Hepatocyte (in vitro differentiated cells): ENCODE data around the gene TAS2R19. TPM values are rescaled to one million over a fixed set of nuclear protein-coding genes. Genes with fewer than 3 reads are reported as not detected.
"Not testable (repeated sequence)": the region's sequence is repeated elsewhere in the genome, so short reads cannot be mapped to it uniquely, and the experiment has no call there.

Source experiments
- DNase-seq: peaks from one replicate; pipeline ENCODE4 v3.0.0-alpha.2; 2016; ENCODE audit warnings: low spot score
- H2AFZ ChIP-seq: fragments of 200-600 bp; sonication (generic); 2 replicates; pipeline ENCODE4 v1.6.0; 2016; ENCODE audit warnings: antibody characterized with exemption, mild to moderate bottlenecking
- H3K27ac ChIP-seq: fragments of 200-600 bp; sonication (generic); 2 replicates; pipeline ENCODE4 v1.5.1; 2016; ENCODE audit warnings: mild to moderate bottlenecking
- H3K27me3 ChIP-seq: fragments of 200-600 bp; sonication (generic); 2 replicates; pipeline ENCODE4 v1.6.1; 2016
- H3K36me3 ChIP-seq: fragments of 200-600 bp; sonication (generic); replicated peaks from 2 replicates; pipeline ENCODE4 v1.5.1; 2016; ENCODE audit warnings: low read depth; ENCODE audit not compliant: insufficient read depth
- H3K4me1 ChIP-seq: fragments of 200-600 bp; sonication (generic); 2 replicates; pipeline ENCODE4 v1.5.1; 2016; ENCODE audit warnings: mild to moderate bottlenecking, moderate library complexity; ENCODE audit not compliant: insufficient read depth
- H3K4me2 ChIP-seq: fragments of 200-600 bp; sonication (generic); 2 replicates; pipeline ENCODE4 v1.6.0; 2016
- H3K4me3 ChIP-seq: fragments of 200-600 bp; sonication (generic); 2 replicates; pipeline ENCODE4 v1.5.1; 2016; ENCODE audit warnings: mild to moderate bottlenecking
- H3K79me2 ChIP-seq: fragments of 200-600 bp; sonication (generic); 2 replicates; pipeline ENCODE4 v1.6.0; 2017; ENCODE audit warnings: mild to moderate bottlenecking
- H3K9me2 ChIP-seq: fragments of 200-600 bp; sonication (generic); replicated peaks from 2 replicates; pipeline ENCODE4 v1.6.0; 2017; ENCODE audit warnings: mild to moderate bottlenecking; ENCODE audit not compliant: insufficient read depth
- H3K9me3 ChIP-seq: fragments of 200-600 bp; sonication (generic); 2 replicates; pipeline ENCODE4 v1.5.1; 2016; ENCODE audit warnings: low read depth, mild to moderate bottlenecking
- H4K20me1 ChIP-seq: fragments of 200-600 bp; sonication (generic); 2 replicates; pipeline ENCODE4 v1.6.0; 2016; ENCODE audit warnings: mild to moderate bottlenecking; ENCODE audit not compliant: insufficient read depth, poor library complexity, severe bottlenecking
- EZH2 ChIP-seq: fragments of 200-600 bp; sonication (generic); IDR thresholded peaks from 2 replicates; pipeline ENCODE4 v1.6.1; 2016; ENCODE audit warnings: antibody characterized with exemption, mild to moderate bottlenecking, borderline replicate concordance
- EZH2phosphoT487 ChIP-seq: fragments of 200-600 bp; sonication (generic); IDR thresholded peaks from one replicate; pipeline ENCODE4 v1.6.1; 2018; ENCODE audit warnings: antibody characterized with exemption, mild to moderate bottlenecking, low read depth, moderate library complexity; ENCODE audit not compliant: unreplicated experiment, severe bottlenecking
- WGBS: methylation state at CpG from one replicate; pipeline ENCODE4 v1.1.6; 2016; ENCODE audit warnings: low lambda C conversion rate; ENCODE audit errors: missing lambda C conversion rate; 5-methylcytosine and 5-hydroxymethylcytosine counted together
- polyA plus RNA-seq: library from polyadenylated mRNA; unstranded; fragments of >200 nt; fragmentation: Nextera tagmentation; extraction: Ambion mirVana; gene quantifications from 2 replicates; pipeline ENCODE4 v1.2.1, GENCODE V29; 2016
- total RNA-seq: library from RNA; depleted of rRNA; stranded (reverse); fragments of >200 nt; gene quantifications from 2 replicates; pipeline ENCODE4 v1.2.3, GENCODE V29; 2014
- TF ChIP-seq, protein P1 (sequence below): fragments of 200-600 bp; sonication (generic); IDR thresholded peaks from 2 replicates; pipeline ENCODE4 v1.5.1; 2016; ENCODE audit warnings: antibody characterized with exemption, mild to moderate bottlenecking; ENCODE audit not compliant: poor library complexity

TAS2R19 gene
- total and polyA plus RNA-seq, 2 experiments from 2014 or later = 1.4 to 7.4 TPM

DNA sequence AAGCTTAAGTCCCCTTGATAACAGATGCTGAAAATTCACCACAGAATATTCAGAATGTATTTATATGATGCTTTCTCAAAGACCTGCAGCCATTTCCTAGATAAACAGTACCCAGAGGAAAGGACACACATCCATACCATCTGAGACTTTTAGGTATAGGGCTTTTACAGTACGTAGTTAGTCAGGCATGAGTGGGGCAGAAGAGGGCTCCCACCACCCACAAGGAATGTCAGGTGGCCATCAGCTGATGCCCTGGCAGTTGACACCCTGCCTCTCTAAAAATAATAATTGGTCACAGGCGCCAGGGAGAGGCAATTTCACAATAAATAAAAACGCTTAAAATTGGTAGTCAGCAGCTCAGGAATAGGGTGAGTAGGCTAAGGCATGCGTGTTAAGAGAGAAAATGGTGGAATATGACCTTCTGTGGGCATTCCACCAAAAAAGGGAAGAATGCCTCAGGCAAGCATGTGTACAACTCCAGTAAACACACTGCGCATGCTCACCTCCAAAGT lies 47.5 kb upstream of the TAS2R19 start:
- Histone ChIP-seq H3K9me3 (no peaks in the 10 kb centered on the region), H3K4me3 (no peak overlapping the region), H4K20me1 (peaks cover 4% of the 10 kb centered on the region), H3K27ac (peak overlapping the region; percentile 5), H3K27me3 (no peaks in the 10 kb centered on the region), H3K36me3 (no peaks in the 10 kb centered on the region), H3K9me2 (no peaks in the 10 kb centered on the region), H2AFZ (no peak overlapping the region), H3K4me1 (no peaks in the 10 kb centered on the region), H3K79me2 (peaks cover 2% of the 10 kb centered on the region), H3K4me2 (no peak overlapping the region)
- DNase-seq = no peak
- TF ChIP-seq, protein P1, sequence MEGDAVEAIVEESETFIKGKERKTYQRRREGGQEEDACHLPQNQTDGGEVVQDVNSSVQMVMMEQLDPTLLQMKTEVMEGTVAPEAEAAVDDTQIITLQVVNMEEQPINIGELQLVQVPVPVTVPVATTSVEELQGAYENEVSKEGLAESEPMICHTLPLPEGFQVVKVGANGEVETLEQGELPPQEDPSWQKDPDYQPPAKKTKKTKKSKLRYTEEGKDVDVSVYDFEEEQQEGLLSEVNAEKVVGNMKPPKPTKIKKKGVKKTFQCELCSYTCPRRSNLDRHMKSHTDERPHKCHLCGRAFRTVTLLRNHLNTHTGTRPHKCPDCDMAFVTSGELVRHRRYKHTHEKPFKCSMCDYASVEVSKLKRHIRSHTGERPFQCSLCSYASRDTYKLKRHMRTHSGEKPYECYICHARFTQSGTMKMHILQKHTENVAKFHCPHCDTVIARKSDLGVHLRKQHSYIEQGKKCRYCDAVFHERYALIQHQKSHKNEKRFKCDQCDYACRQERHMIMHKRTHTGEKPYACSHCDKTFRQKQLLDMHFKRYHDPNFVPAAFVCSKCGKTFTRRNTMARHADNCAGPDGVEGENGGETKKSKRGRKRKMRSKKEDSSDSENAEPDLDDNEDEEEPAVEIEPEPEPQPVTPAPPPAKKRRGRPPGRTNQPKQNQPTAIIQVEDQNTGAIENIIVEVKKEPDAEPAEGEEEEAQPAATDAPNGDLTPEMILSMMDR = no peak
- no peak for TF ChIP-seq EZH2phosphoT487
- TF ChIP-seq EZH2 = no peak
- 91% methylated on average over 5 of the region's 5 CpGs for WGBS

DNA sequence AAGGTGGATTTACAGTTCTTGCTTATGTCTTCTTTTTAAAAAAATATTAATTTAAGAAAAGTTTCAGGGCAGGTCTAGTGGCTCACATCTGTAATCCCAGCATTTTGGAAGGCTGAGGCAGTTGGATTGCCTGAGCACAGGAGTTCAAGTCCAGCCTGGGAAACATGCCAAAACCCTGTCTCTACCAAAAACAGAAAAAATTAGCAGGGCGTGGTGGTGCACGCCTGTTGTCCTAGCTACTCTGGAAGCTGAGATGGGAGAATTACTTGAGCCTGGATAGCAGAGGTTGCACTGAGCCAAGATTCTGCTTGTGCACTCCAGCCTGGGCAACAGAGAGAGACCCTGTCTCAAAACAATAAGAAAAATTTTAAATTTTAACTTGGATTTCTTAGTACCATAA lies 45.1 kb upstream of the TAS2R19 start:
- no peak for DNase-seq
- H3K9me2 ChIP-seq = no peaks in the 10 kb centered on the region
- H3K4me3 ChIP-seq = no peak overlapping the region
- no peaks in the 10 kb centered on the region for H3K9me3 ChIP-seq
- TF ChIP-seq, protein P1 = no peak
- TF ChIP-seq EZH2 = no peak
- TF ChIP-seq EZH2phosphoT487 = no peak
- no peak overlapping the region for H2AFZ ChIP-seq
- H3K36me3 ChIP-seq = no peaks in the 10 kb centered on the region
- 89% methylated on average over 2 of the region's 2 CpGs for WGBS
- no peaks in the 10 kb centered on the region for H3K4me1 ChIP-seq
- H4K20me1 ChIP-seq = peaks cover 4% of the 10 kb centered on the region
- no peak overlapping the region for H3K4me2 ChIP-seq
- H3K27me3 ChIP-seq = no peaks in the 10 kb centered on the region
- H3K27ac ChIP-seq = no peak overlapping the region
- H3K79me2 ChIP-seq = peaks cover 14% of the 10 kb centered on the region

DNA sequence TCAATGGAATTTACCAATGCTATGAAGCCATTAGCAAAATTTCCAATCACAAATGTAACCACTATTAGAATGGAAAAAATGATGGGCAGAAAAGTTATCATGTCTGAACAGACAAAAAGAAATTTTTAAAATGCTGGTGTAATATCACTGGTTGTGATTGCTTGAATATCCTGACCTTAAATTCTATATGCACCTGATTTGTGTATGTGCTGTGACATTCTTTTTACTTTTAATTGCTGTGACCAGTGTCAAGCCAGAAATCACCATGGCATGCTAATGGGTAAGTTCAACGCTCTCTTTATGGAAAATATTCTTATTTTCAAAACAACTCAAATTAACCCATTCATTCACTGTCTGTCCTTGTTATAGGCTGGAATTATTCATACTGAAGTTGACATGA lies 39.8 kb upstream of the TAS2R19 start, which contains the start of gene TAS2R46:
Gene TAS2R46 (minus strand): TSS at position 101 of the 400 bp plus-strand sequence. CDS start 0 bp downstream, at position 101.
- H3K4me3 ChIP-seq, H3K4me1 ChIP-seq, H3K27me3 ChIP-seq, H4K20me1 ChIP-seq, H3K9me2 ChIP-seq, H3K36me3 ChIP-seq, H3K9me3 ChIP-seq, H3K27ac ChIP-seq, H2AFZ ChIP-seq, DNase-seq, H3K4me2 ChIP-seq: not testable (repeated sequence)
- 95% methylated on average over 1 of the region's 1 CpG for WGBS
- H3K79me2 ChIP-seq = peaks cover 18% of the 10 kb centered on the region

DNA sequence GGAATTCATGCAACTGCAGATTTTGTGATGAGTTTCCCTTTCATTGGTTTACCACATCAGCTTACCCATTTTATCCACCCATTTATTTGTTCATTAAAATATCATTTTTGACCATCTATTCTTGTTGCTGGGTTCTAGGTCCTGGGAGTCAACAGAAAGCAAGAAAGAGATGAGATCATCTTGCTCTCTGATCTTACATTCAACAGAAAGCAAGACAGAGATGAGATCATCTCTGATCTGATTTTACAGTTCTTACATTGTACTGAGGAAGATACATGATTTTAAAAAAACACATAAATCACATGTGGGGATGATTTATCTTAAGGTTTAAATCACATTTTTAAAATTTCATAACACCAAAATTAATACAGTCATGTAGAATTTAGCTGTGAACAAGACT lies 37.4 kb upstream of the TAS2R19 start:
- no peaks in the 10 kb centered on the region for H3K36me3 ChIP-seq
- DNase-seq = no peak
- H3K27ac ChIP-seq = no peak overlapping the region
- no peak overlapping the region for H3K4me3 ChIP-seq
- TF ChIP-seq, protein P1 = no peak
- TF ChIP-seq EZH2 (no peak), EZH2phosphoT487 (no peak)
- H3K4me2 ChIP-seq = no peak overlapping the region
- no peaks in the 10 kb centered on the region for H3K9me3 ChIP-seq
- H4K20me1 ChIP-seq = no peaks in the 10 kb centered on the region
- no peaks in the 10 kb centered on the region for H3K4me1 ChIP-seq
- no peaks in the 10 kb centered on the region for H3K9me2 ChIP-seq
- H3K27me3 ChIP-seq = no peaks in the 10 kb centered on the region
- H2AFZ ChIP-seq = no peak overlapping the region
- peaks cover 22% of the 10 kb centered on the region for H3K79me2 ChIP-seq
